Jurkat, Clone E6-1 (cell line): ENCODE data around the gene CEP131.

ENCODE experiments used
- DNase-seq: peaks from one replicate; pipeline ENCODE4 v3.0.0-alpha.2; 2011; ENCODE audit warnings: low read depth, low spot score
- H3K4me3 ChIP-seq: 2 replicates; pipeline ENCODE4 v1.5.1; 2011; ENCODE audit warnings: mild to moderate bottlenecking, low read length, control low read depth, moderate library complexity

CEP131 gene

DNA sequence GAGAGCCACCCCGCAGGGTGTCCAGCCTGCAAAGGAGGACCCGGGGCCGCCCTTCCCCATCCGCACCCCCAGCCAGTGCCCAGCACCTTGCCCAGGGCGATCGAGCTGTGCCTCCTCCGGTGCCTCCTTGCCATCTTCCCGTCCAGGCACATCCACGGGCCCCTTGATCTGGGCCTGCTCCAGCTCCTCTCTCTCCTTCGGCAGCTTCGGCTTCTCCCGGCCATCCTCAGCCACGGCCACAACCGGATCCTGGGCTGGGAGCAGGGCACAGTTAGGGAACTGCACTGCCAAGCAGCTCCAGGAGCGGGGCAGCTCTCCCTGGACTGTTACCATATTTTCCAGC is 30.2 kb upstream of the CEP131 start:
- no peak for DNase-seq
- no peak overlapping the region for H3K4me3 ChIP-seq

DNA sequence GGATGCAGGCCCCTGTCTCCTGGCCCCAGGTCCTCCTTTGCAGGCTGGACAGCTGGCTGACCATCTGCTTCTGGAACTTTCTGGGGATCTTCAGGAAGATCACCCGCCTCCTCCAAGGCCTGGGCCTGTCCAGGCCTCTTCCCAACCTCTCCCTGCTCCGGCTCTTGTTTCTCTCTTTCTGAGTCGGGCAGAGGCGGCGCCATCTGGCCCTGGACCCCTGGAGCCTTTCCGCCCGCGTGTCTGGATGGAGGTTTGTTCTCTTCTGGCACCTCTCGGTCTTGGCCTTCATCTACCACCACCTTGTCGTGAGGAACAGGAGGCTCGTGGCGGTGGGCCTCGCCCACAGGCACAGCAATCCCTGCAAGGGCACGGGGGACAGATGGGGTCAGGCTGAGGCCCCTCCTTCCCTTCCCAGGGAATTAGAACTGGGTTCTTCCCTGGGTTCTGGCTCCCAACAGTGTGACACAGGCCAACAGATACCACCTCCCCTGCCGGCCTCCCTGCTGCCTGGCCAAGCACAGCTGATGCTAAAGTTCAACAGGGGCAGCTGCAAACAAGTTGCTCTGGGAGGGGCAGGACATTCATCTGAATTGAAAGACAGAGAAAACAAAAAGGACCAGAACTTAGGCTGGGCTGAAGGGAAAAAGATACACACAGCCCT is 29.7 kb upstream of the CEP131 start:
- no peak for DNase-seq
- no peak overlapping the region; the same call in 1 of the 2 replicates for H3K4me3 ChIP-seq

DNA sequence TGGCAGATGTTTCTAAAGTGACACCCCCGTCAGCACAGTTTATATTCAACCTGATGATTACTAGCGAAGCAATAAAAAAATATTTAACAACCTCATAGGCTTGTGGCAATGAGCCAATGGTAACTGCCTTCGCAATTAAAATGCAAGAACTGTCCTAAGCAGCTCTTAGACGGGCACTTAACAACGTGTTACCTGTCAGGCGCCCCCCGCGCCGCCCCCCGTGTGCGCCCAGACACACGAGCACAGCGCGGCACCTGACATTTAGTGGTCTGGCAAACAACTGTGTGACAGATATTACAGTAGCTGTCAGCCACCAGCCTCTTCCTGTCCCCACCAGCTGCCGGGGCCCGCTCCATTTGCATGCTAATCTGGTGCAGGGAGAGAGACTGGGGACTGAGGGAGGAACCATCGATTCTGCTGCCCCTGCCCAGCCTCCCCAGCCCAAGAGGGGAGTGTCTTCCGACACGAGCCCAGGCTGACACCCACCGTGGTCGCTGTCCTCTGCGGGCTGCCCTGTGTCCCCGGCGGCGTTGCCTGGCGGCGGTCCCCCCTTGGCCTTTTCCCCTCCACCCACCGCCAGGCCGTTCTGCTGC is 29.0 kb upstream of the CEP131 start:
- peak overlapping the region; percentile 37 for H3K4me3 ChIP-seq
- peak; percentile 88 for DNase-seq

DNA sequence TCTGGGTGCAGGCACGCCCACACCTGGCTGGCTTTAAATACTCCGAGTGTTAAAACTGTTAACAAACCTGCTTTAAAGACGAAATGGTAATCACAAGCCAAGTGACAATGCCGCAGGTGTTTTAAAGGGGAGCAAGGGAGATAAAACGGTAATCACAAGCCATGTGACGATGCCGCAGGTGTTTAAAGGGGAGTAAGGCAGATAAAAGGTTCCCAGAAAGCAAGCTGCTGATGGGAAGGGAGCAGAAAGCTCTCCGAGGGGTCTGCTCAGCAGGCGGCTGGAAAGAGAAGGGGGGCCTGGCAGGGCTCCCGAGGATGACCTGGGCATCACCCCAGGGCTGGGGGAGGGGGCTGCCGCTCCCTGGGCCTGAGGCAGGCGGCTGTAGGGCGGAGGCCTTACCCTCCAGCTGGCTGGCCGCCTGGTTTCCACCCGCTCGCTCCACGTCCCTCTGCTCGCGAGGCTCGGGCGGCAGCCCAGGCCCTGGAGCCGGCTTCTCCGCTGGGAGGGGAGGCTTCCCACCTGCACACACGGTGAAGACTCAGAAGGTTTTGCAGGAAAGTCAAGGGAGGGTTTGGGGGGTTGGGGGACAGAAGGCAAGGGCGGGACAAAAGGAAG is 28.4 kb upstream of the CEP131 start:
- DNase-seq, result peak; percentile 71
- peak overlapping the region; percentile 37 for H3K4me3 ChIP-seq

GRCh38 chr17:81250286-81251093 is 27.7 kb upstream of the CEP131 start:
- no peak for DNase-seq
- H3K4me3 ChIP-seq, result peak overlapping the region; percentile 37

GRCh38 chr17:81249223-81250040 is 26.7 kb upstream of the CEP131 start:
- DNase-seq, result no peak
- H3K4me3 ChIP-seq, result no peak overlapping the region

DNA sequence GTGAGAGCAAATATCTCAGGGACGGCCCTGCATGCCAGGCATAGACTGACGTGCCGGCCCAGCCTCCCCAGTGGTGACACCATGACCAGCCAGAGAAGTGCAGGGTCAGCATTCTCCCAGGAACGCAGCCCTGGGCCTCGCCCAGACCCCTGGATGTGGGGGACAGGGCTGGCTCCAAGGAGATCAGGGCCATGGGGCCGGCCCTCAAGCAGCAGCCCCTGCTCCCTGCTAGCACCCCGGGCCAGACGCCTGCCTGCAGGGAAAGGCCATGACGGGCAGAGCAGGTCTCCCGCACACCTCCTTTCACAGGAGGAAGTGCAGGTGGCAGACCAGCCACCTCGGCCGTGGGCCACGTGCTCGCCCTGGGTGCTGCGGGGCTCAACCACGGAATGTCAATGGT is 25.9 kb upstream of the CEP131 start:
- DNase-seq, result no peak
- H3K4me3 ChIP-seq, result no peak overlapping the region

DNA sequence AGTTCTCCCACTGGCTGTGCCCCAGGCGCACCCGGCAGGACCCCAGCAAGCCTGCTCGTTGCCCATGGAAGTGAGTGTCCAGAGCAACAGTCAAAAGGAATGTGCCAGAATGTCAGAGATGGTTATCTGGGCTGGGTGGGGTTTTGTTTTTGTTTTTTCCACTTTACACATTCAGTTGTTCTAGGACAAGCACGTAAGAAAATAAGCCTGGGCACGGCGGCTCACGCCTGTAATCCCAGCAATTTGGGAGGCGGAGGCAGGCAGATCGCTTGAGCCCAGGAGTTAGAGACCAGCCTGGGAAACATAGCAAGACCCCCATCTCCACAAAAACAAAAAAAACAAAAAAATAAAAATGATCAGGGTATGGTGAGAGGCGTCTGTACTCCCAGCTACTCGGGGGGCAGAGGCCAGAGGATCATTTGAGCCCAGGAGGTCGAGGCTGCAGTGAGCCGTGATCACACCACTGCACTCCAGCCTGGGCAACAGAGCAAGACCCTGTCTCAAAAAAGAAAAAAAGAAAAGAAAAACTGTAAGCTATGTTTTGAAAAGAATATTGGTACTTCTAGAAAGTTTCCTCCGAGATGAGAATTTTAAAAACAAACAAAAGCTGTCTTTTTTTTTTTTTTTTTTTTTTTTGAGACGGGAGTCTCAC is 24.7 kb upstream of the CEP131 start:
- H3K4me3 ChIP-seq, result no peak overlapping the region
- DNase-seq, result no peak

DNA sequence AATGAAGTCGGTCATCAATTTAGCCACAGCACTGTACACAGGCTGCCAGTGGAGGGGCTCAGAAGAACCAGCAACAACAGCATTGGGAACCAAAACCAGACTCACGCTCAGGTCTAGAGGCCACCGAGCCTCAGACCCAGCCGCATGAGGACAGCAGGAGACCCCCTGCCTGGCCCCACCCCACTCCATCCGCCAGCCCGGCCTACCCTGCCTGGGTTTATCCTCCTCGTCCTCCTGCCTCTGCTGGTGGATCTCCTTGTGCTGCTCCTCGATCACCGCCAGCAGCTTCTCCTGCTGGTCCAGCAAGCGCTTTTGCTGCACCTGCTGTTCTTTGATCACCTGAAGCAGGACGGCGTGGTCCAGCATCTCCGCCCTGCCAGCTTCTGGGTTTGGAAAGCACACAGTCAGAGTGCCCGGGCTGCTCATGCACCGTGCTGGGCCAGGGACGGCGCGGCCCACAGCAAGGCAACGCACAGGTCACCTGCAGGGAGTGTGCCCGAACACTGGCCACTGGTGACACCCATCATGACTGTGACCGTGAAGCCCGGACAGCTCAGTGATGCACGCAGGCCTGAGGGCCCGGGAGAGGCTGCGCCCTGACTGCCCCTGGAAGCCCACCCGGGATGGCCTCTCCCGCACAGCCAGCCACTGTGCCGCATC is 24.0 kb upstream of the CEP131 start:
- no peak for DNase-seq
- H3K4me3 ChIP-seq, result no peak overlapping the region

DNA sequence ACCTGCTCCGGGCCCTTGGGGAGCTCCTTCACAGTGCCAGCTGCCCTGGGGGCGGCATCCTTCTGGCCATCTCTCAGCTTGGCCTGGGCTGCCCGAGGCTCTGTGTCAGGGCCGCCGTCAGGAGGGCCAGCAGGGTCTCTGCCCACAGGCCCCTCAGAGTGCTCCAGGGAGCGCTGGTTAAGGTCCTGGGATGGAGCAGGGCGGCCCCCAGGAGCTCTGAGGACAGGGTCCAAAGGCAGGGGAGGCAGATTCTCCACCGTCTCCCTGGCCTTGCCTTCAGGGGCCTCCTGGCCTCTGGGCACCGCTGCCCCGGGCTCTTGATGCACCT is 23.5 kb upstream of the CEP131 start:
- no peak for DNase-seq
- H3K4me3 ChIP-seq, result no peak overlapping the region

- no peak for DNase-seq
These were observed 23.0 kb upstream of the CEP131 start for GRCh38 chr17:81245665-81246342.

GRCh38 chr17:81245024-81245664 is 22.4 kb upstream of the CEP131 start:
- DNase-seq, result no peak
- H3K4me3 ChIP-seq, result no peak overlapping the region

More at GRCh38 chr17:81245665-81246342, 23.0 kb upstream of the CEP131 start:
- H3K4me3 ChIP-seq, result no peak overlapping the region

GRCh38 chr17:81244358-81245023 is 21.7 kb upstream of the CEP131 start:
- H3K4me3 ChIP-seq, result no peak overlapping the region
- DNase-seq, result no peak

- no peak for DNase-seq
These were observed 20.5 kb upstream of the CEP131 start for GRCh38 chr17:81243333-81243664.

DNA sequence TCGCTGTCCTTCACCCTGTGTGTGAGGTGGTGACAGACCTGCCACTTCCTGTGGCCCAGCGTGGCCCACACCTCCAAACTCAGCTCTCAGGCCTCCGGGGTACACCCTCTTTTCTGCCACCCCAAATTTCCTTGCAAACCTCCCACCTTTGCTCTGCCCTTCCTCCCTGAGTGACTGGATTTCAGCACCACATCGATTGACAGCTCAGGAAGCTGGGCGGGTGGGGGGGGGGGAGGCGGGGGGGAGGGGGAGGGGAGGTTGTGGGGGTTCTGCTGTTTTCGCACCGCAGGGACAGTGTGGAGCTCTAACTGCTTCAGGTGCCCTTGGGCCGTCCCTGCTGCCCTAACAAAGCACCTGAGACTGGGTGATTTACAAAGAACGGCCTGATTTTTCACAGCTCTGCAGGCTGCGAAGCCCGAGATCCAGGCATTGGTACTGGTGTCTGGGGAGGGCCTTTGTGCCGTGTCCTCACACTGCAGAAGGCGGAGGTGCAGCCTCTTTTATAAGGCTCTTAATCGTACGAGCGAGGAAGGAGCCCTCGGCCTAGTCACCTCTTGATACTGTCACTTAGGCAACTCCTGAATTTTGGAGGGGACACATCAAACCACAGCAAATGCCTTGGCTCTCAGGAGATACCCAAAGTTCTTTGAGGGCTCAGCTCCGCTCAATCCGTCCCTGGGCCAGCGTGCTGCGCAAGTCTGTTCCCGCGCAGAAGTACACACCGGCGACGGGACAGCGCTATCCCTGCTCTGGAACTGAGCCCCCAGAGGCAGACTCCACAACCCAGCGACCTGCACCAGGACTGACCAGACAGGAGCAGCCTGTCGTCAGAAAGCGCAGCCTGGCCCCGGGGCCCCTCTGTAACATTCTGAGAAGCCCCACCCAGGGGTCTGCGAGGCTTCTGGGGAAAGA is 19.9 kb upstream of the CEP131 start:
- H3K4me3 ChIP-seq, result no peak overlapping the region
- no peak for DNase-seq

More at GRCh38 chr17:81243333-81243664, 20.5 kb upstream of the CEP131 start:
- H3K4me3 ChIP-seq, result no peak overlapping the region
